GM12892 (cell line): Measurements from ENCODE around the gene IL1RAPL1.

Source experiments
- POLR2A ChIP-seq: IDR thresholded peaks from 2 replicates; pipeline ENCODE4 v1.6.1; 2011; ENCODE audit warnings: low read depth, low read length, control low read depth
- TAF1 ChIP-seq: IDR thresholded peaks from 2 replicates; pipeline ENCODE4 v1.6.1; 2011; ENCODE audit warnings: low read depth, mild to moderate bottlenecking, control low read depth, low read length, borderline replicate concordance

DNA sequence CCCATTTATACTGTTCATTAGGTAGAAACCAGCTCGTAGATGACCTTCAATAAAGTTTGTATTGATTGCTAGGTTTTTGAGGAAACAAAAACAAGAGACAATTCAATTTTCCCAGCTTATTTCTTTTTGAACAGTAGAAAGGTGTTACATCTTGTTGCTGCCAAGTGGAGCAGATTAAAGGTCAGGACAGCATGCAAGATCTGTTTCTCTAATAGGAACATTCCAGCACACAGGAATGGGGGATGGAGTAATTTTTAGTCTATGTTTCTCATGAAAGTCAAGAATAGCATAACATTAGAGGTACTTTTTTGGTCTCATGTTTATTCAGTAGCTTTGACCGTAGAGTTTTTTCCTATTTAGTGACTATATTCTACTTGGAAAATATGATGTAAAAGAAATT lies 132.4 kb downstream of the IL1RAPL1 start:
- TF ChIP-seq POLR2A (no peak), TAF1 (no peak)
